CD4-positive, alpha-beta T cell (primary cell): ENCODE measurements around the gene PDZK1IP1. TPM values are rescaled to one million over a fixed set of nuclear protein-coding genes. Genes with fewer than 3 reads are reported as not detected.

Source experiments
- ATAC-seq: fragments of 200-7000 bp; cut with Tn5 transposase; one replicate; pipeline ENCODE4 v1.10.0; 2022; ENCODE audit warnings: mild to moderate bottlenecking; ENCODE audit not compliant: poor library complexity
- CTCF ChIA-PET: fragments of 350-600 bp; sonication (Branson Sonifier 250); formaldehyde crosslinking; loops from one replicate; lab custom pipeline; 2021; ENCODE audit warnings: antibody characterized with exemption, inconsistent platforms; lab: Charles Lee
- POLR2A ChIA-PET: fragments of 350-600 bp; sonication (Branson Sonifier 250); formaldehyde crosslinking; loops from one replicate; lab custom pipeline; 2021; ENCODE audit warnings: antibody characterized with exemption, inconsistent platforms; lab: Charles Lee
- DNase-seq, 14 experiments: peaks; one replicate each; pipeline ENCODE4 v3.0.0-alpha.2; 2013 to 2020; ENCODE audit warnings: mixed read lengths in 2 of 14
- H3K27ac ChIP-seq, 2 donors: one replicate each; pipeline versions ENCODE4 v1.5.1 to v1.7.0; 2013; ENCODE audit warnings: low read length in 2 of 2, low read depth in 1 of 2, mild to moderate bottlenecking in 1 of 2
- H3K27me3 ChIP-seq, 2 experiments: 1 replicate in 1 of 2; 2 replicates in 1 of 2; pipeline versions ENCODE4 v1.6.1 to v1.7.0; 2013; ENCODE audit warnings: low read length in 2 of 2, control low read depth in 1 of 2, mild to moderate bottlenecking in 1 of 2, moderate library complexity in 1 of 2; ENCODE audit not compliant: insufficient read depth in 2 of 2, control insufficient read depth in 1 of 2
- H3K36me3 ChIP-seq: one replicate; pipeline ENCODE4 v1.6.1; 2013; ENCODE audit warnings: low read length, control low read depth; ENCODE audit not compliant: insufficient read depth
- H3K4me1 ChIP-seq: one replicate; pipeline ENCODE4 v1.6.1; 2013; ENCODE audit warnings: low read length, control low read depth; ENCODE audit not compliant: insufficient read depth
- H3K4me3 ChIP-seq: one replicate; pipeline ENCODE4 v1.5.1; 2013; ENCODE audit warnings: mild to moderate bottlenecking, low read length, moderate library complexity
- H3K9me3 ChIP-seq, 2 experiments: 1 replicate in 1 of 2; 2 replicates in 1 of 2; pipeline versions ENCODE4 v1.6.1 to v1.7.0; 2013; ENCODE audit warnings: low read length in 2 of 2, mild to moderate bottlenecking in 2 of 2, control low read depth in 1 of 2, moderate library complexity in 1 of 2; ENCODE audit not compliant: control insufficient read depth in 1 of 2, insufficient read depth in 1 of 2
- H3K27ac Mint-ChIP-seq: one replicate; pipeline ENCODE4 v1.8.0; 2020; ENCODE audit warnings: mixed read lengths
- H3K27me3 Mint-ChIP-seq: one replicate; pipeline ENCODE4 v1.8.0; 2021; ENCODE audit warnings: mixed read lengths
- H3K36me3 Mint-ChIP-seq: one replicate; pipeline ENCODE4 v1.8.0; 2021; ENCODE audit warnings: low read depth, mixed read lengths
- H3K4me1 Mint-ChIP-seq: one replicate; pipeline ENCODE4 v1.8.0; 2021; ENCODE audit warnings: low read depth, mixed read lengths
- H3K4me3 Mint-ChIP-seq: one replicate; pipeline ENCODE4 v1.8.0; 2020; ENCODE audit warnings: mild to moderate bottlenecking, mixed read lengths
- H3K9me3 Mint-ChIP-seq: one replicate; pipeline ENCODE4 v1.8.0; 2020; ENCODE audit warnings: mixed read lengths
- intact Hi-C, 2 experiments: fragments of 100-400 bp; cut with DNase I in 1 of 2; cut with micrococcal nuclease in 1 of 2; formaldehyde crosslinking; loops; one replicate each; pipeline versions ENCODE4 v1.15.1 to v1.9.0; 2023 to 2025; cut with DNase I, micrococcal nuclease
- total RNA-seq, 174 experiments: library from RNA in 2 of 174; stranded (reverse) in 2 of 174; gene quantifications; one replicate each; pipeline ENCODE4 v1.2.3 and lab custom pipeline; 2021 to 2026
- TF ChIP-seq, protein P1 (sequence below): fragments of 200-600 bp; IDR thresholded peaks from one replicate; pipeline ENCODE4 v1.8.0; 2022; ENCODE audit warnings: antibody characterized with exemption, mild to moderate bottlenecking

The PDZK1IP1 gene
- total RNA-seq, 2 experiments from 2014 or later: not detected

- H3K9me3 ChIP-seq: peaks cover 0 to 13% of the 10 kb centered on the region in 2 experiments
- H3K4me1 Mint-ChIP-seq: peaks cover 36% of the 10 kb centered on the region
- H3K27me3 Mint-ChIP-seq: peaks cover 82% of the 10 kb centered on the region
- H3K9me3 Mint-ChIP-seq: no peaks in the 10 kb centered on the region
- H3K27ac Mint-ChIP-seq: no peak overlapping the region
- H3K27ac ChIP-seq: no peak overlapping the region
- CTCF ChIA-PET: no interaction called here
- no peaks in the 10 kb centered on the region for H3K36me3 Mint-ChIP-seq
- POLR2A ChIA-PET: no interaction called here
- peaks cover 37 to 50% of the 10 kb centered on the region in 2 experiments for H3K27me3 ChIP-seq
- no peak overlapping the region for H3K4me3 ChIP-seq
- no peak for DNase-seq
- intact Hi-C loops: no loop called here
- H3K36me3 ChIP-seq: no peaks in the 10 kb centered on the region
- TF ChIP-seq, protein P1, sequence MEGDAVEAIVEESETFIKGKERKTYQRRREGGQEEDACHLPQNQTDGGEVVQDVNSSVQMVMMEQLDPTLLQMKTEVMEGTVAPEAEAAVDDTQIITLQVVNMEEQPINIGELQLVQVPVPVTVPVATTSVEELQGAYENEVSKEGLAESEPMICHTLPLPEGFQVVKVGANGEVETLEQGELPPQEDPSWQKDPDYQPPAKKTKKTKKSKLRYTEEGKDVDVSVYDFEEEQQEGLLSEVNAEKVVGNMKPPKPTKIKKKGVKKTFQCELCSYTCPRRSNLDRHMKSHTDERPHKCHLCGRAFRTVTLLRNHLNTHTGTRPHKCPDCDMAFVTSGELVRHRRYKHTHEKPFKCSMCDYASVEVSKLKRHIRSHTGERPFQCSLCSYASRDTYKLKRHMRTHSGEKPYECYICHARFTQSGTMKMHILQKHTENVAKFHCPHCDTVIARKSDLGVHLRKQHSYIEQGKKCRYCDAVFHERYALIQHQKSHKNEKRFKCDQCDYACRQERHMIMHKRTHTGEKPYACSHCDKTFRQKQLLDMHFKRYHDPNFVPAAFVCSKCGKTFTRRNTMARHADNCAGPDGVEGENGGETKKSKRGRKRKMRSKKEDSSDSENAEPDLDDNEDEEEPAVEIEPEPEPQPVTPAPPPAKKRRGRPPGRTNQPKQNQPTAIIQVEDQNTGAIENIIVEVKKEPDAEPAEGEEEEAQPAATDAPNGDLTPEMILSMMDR: no peak
- peaks cover 34% of the 10 kb centered on the region for H3K4me1 ChIP-seq
- no peak overlapping the region for H3K4me3 Mint-ChIP-seq
- ATAC-seq: no peak
These were observed 45.4 kb upstream of the PDZK1IP1 start for GRCh38 chr1:47235241-47235681.

DNA sequence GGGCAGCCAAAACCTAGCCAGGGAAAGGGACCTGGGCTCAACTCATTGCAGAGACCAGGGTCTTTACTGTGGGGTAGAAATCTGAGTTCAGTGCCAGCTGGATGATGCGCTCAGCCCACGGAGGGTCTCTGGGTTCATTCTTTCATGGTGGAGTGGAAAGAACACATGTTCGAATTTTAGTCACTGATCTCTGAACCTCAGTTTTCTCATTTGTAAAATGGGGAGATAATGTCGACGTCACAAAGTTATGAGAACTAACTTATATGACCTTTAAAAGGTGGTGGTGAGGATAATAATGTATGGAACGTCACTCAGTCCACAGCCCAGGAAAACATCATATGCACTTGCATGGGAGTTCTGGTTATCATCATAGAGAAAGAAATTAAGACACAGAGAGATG lies 43.4 kb upstream of the PDZK1IP1 start:
- H3K4me3 Mint-ChIP-seq: no peak overlapping the region
- H3K9me3 ChIP-seq: peaks cover 0 to 25% of the 10 kb centered on the region in 2 experiments
- TF ChIP-seq, protein P1: no peak
- peaks cover 37% of the 10 kb centered on the region for H3K4me1 ChIP-seq
- intact Hi-C loops: no loop called here
- peaks cover 57 to 71% of the 10 kb centered on the region in 2 experiments for H3K27me3 ChIP-seq
- H3K27ac ChIP-seq: no peak overlapping the region
- no peak overlapping the region for H3K4me3 ChIP-seq
- ChIA-PET CTCF (no interaction called here), POLR2A (no interaction called here)
- DNase-seq: no peak
- peaks cover 88% of the 10 kb centered on the region for H3K27me3 Mint-ChIP-seq
- H3K36me3 ChIP-seq: no peaks in the 10 kb centered on the region
- peaks cover 38% of the 10 kb centered on the region for H3K4me1 Mint-ChIP-seq
- H3K36me3 Mint-ChIP-seq: no peaks in the 10 kb centered on the region
- H3K27ac Mint-ChIP-seq: no peak overlapping the region
- no peaks in the 10 kb centered on the region for H3K9me3 Mint-ChIP-seq
- no peak for ATAC-seq

DNA sequence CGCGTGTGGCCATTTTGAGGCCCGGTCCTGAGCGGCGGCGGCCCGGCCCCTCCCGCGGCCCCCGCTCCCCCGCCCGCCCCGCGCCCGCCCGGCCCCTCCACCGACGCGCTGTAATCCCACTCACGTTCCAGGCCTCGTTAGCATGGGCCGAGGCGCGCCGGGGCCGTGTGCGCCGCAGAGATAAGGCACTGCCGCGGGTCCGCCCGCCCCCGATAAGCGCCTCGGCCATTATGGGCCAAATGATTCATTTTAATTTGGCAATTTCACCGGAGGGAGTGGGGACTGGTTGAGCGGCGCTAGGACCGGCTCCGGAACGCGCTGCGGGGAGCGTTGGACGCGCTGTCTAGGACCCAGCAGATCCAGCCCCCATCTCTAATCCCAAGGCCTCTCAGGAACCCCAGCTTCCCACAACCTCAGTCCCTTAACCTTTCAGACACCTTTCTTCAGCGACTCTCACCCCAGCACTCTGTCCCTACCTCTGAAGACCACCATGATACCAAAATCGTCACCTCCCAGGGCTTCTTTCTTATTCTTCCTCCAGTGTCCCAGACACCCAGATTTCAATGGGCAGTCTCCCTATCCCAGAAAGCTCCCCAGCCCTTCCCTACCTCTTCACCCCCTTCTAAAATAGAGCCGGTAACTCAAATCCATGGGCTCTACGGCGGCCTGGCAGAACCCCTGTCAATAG lies 42.5 kb upstream of the PDZK1IP1 start, which contains the start of gene TAL1:
Gene TAL1, minus strand, starts transcription at position 39 of the 688 bp plus-strand sequence. CDS start 6,337 bp downstream, outside the sequence.
- Mint-ChIP-seq H3K27ac (no peak within 1 kb of the TSS), H3K4me3 (peak within 1 kb of the TSS; percentile 81), H3K36me3 (no peaks in the 10 kb centered on the region), H3K27me3 (peaks cover 88% of the 10 kb centered on the region), H3K4me1 (peaks cover 41% of the 10 kb centered on the region), H3K9me3 (no peaks in the 10 kb centered on the region)
- no peaks in the 10 kb centered on the region for H3K36me3 ChIP-seq
- peaks cover 66 to 79% of the 10 kb centered on the region in 2 experiments for H3K27me3 ChIP-seq
- H3K4me1 ChIP-seq: peaks cover 37% of the 10 kb centered on the region
- TF ChIP-seq, protein P1: no peak
- CTCF ChIA-PET: no interaction called here
- peak in 1 of 14 experiments; percentile 19 for DNase-seq
- intact Hi-C loops: no loop called here
- POLR2A ChIA-PET: no interaction called here
- no peak within 1 kb of the TSS for H3K27ac ChIP-seq
- H3K9me3 ChIP-seq: peaks cover 0 to 25% of the 10 kb centered on the region in 2 experiments
- H3K4me3 ChIP-seq: peak within 1 kb of the TSS; percentile 37
- ATAC-seq: no peak
